Measurements from ENCODE around the gene QSOX2.

Gene QSOX2

GRCh38 chr9:136163248-136163850, 82.3 kb downstream of the QSOX2 start:
- DNase-seq (ENCODE audit: extremely low spot score, insufficient read length, low read depth) (no peak), FAIRE-seq (no peak)

GRCh38 chr9:136160995-136161610, 84.5 kb downstream of the QSOX2 start:
- no peak for DNase-seq (ENCODE audit: extremely low spot score, insufficient read length, low read depth)
- FAIRE-seq: no peak

DNA sequence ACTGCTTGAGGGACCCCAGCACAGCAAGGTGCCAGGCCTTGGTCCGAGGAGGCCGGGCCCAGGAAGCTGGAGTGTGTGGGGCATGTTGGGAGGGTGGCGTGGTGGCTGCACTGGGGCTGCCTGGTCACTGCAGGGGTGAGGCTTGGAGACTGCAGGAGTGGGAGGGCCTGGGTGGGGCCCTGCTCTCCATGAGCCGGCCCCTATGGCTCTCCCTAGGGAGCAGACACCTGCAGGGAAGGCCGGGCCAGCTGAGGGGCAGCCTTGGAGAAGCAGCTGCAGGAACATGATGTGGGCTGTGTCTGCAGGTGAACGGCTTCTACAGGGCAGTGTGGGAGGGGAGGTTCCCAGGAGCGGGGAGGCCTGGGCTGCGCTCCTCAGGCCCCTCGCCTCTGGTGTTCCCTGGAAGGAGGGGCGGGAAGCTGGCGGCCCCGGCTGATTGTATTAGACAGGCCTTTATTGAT, 85.2 kb downstream of the QSOX2 start:
- no peak for FAIRE-seq

DNA sequence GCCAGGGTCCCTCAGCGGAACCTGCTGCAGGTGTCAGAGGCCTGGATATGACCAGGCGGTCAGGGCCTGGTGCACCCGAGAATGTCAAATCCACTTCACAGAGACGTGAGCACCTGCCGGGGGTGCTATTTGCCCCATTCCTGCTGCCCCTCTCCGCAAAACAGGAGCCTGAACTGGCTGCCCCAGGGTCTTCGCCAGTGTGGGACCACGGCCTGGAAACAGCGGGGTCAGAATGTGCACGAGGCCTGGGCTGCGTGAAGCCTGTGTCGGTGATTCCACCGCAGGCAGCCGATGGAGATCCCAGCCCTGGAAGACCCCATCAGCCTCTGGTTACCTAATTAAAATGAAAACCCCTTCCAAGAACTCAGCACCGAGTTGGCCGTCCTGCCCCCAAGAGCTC, 85.8 kb downstream of the QSOX2 start:
- FAIRE-seq (no peak), DNase-seq (ENCODE audit: extremely low spot score, insufficient read length, low read depth) (no peak)

More for the DNA sequence above, 85.2 kb downstream of the QSOX2 start:
- DNase-seq (ENCODE audit: extremely low spot score, insufficient read length, low read depth): no peak

GRCh38 chr9:136157477-136158265, 87.9 kb downstream of the QSOX2 start:
- DNase-seq (ENCODE audit: extremely low spot score, insufficient read length, low read depth) (no peak), FAIRE-seq (no peak)

Measured in GM18507 (cell line).